ENCODE measurements around the gene PITX3. TPM values are rescaled to one million over a fixed set of nuclear protein-coding genes. Genes with fewer than 3 reads are reported as not detected.

PITX3 gene
- total RNA-seq, 2 donors from 2014 or later = not detected

DNA sequence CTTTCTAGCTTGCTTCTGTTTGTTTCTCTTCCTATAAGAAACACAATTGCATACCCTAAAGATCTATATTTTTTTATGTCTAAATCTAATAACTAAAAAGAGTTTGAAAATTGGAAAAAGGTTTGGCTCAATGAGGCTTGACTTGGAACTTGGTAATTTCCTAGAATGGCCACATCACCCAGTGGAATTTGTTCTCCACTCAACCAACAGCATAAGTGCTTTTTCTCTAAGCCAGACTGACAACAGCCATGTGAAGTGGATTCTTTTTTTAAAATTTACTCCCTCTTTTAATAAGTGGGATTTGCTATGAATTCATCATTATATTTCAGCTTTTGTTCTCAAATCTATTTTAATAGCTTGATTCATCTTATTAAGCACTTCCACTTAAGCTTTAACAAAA, 37.8 kb upstream of the PITX3 start:
- no peak for DNase-seq
- Mint-ChIP-seq H3K4me3 (no peak overlapping the region), H3K4me1 (peaks cover 8% of the 10 kb centered on the region), H3K27ac (no peak overlapping the region), H3K9me3 (no peaks in the 10 kb centered on the region), H3K27me3 (ENCODE audit: insufficient read depth) (no peaks in the 10 kb centered on the region), H3K36me3 (ENCODE audit: low read depth) (peaks cover 10% of the 10 kb centered on the region)
- Histone ChIP-seq H3K27me3 (ENCODE audit: control insufficient read depth, insufficient read depth, low read length, poor library complexity, severe bottlenecking) (no peaks in the 10 kb centered on the region), H3K9me3 (ENCODE audit: control insufficient read depth, low read length) (no peaks in the 10 kb centered on the region), H3K27ac (ENCODE audit: low read depth, low read length) (no peak overlapping the region), H3K4me1 (ENCODE audit: control insufficient read depth, insufficient read depth, low read length) (peaks cover 8% of the 10 kb centered on the region), H3K36me3 (ENCODE audit: control insufficient read depth, insufficient read depth, low read length) (peaks cover 6% of the 10 kb centered on the region), H3K9ac (ENCODE audit: extremely low read depth, low read length, poor library complexity, severe bottlenecking) (no peak overlapping the region), H3K4me3 (ENCODE audit: low read length) (no peak overlapping the region)
- TF ChIP-seq, protein P1, sequence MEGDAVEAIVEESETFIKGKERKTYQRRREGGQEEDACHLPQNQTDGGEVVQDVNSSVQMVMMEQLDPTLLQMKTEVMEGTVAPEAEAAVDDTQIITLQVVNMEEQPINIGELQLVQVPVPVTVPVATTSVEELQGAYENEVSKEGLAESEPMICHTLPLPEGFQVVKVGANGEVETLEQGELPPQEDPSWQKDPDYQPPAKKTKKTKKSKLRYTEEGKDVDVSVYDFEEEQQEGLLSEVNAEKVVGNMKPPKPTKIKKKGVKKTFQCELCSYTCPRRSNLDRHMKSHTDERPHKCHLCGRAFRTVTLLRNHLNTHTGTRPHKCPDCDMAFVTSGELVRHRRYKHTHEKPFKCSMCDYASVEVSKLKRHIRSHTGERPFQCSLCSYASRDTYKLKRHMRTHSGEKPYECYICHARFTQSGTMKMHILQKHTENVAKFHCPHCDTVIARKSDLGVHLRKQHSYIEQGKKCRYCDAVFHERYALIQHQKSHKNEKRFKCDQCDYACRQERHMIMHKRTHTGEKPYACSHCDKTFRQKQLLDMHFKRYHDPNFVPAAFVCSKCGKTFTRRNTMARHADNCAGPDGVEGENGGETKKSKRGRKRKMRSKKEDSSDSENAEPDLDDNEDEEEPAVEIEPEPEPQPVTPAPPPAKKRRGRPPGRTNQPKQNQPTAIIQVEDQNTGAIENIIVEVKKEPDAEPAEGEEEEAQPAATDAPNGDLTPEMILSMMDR (conservative IDR thresholded peaks at IDR 0.05) = no peak

DNA sequence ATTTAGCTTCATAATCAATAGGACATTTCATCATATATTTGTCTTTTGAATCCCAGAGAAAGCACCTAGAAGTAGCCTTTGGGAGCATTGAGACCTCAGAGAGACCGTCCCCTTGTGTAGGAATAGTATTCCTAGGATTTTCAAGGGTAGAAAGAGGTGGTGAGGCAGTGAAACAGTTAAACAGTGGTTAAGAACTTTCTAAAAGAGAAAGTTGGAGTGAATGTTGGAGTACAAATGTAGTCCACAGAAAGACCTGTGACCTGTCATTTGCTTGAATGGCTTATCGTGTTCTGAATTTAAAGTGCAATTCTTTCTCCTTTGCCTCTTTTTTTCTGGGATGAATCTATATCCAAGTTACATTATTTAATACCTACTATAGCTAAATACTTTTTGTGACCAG, 34.0 kb upstream of the PITX3 start:
- Histone ChIP-seq H3K27ac (ENCODE audit: low read depth, low read length) (no peak overlapping the region), H3K4me1 (ENCODE audit: control insufficient read depth, insufficient read depth, low read length) (peaks cover under 1% of the 10 kb centered on the region), H3K36me3 (ENCODE audit: control insufficient read depth, insufficient read depth, low read length) (peaks cover 16% of the 10 kb centered on the region), H3K27me3 (ENCODE audit: control insufficient read depth, insufficient read depth, low read length, poor library complexity, severe bottlenecking) (no peaks in the 10 kb centered on the region), H3K4me3 (ENCODE audit: low read length) (no peak overlapping the region), H3K9ac (ENCODE audit: extremely low read depth, low read length, poor library complexity, severe bottlenecking) (no peak overlapping the region), H3K9me3 (ENCODE audit: control insufficient read depth, low read length) (no peaks in the 10 kb centered on the region)
- 96 to 100% methylated on average over 2 of the region's 2 CpGs for WGBS, 2 experiments (ENCODE audit: insufficient coverage in 1 of 2, insufficient read length in 1 of 2)
- Mint-ChIP-seq H3K4me3 (no peak overlapping the region), H3K27ac (no peak overlapping the region), H3K4me1 (no peaks in the 10 kb centered on the region), H3K27me3 (ENCODE audit: insufficient read depth) (no peaks in the 10 kb centered on the region), H3K9me3 (no peaks in the 10 kb centered on the region), H3K36me3 (ENCODE audit: low read depth) (peaks cover 9% of the 10 kb centered on the region)
- TF ChIP-seq, protein P1 (conservative IDR thresholded peaks at IDR 0.05) = no peak
- no peak for DNase-seq

DNA sequence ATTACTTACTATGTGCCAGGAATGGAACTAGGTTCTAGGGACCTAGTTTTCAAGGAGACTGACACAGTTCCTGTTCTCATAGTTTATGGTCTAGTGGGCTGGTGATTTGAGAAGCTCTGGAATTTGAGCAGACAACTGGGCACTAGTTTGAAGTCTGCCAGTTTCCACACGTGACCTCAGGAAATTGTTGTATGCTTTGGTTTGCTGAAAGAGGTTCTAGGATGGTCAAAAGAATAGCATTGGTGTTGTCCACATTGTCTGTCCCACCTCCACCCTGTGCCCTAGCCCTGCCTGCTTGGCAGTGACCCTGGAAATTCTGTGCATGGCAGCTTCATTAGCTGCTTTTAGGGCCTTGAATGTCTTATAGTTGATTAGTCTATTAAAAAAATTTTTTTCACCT, 32.8 kb upstream of the PITX3 start:
- no peaks in the 10 kb centered on the region for H3K4me1 ChIP-seq (ENCODE audit: control insufficient read depth, insufficient read depth, low read length)
- H3K36me3 Mint-ChIP-seq (ENCODE audit: low read depth) = peaks cover 12% of the 10 kb centered on the region
- H3K36me3 ChIP-seq (ENCODE audit: control insufficient read depth, insufficient read depth, low read length) = peaks cover 16% of the 10 kb centered on the region
- H3K27me3 Mint-ChIP-seq (ENCODE audit: insufficient read depth) = no peaks in the 10 kb centered on the region
- no peak overlapping the region for H3K9ac ChIP-seq (ENCODE audit: extremely low read depth, low read length, poor library complexity, severe bottlenecking)
- H3K27ac ChIP-seq (ENCODE audit: low read depth, low read length) = no peak overlapping the region
- H3K4me3 ChIP-seq (ENCODE audit: low read length) = no peak overlapping the region
- no peaks in the 10 kb centered on the region for H3K27me3 ChIP-seq (ENCODE audit: control insufficient read depth, insufficient read depth, low read length, poor library complexity, severe bottlenecking)
- H3K9me3 Mint-ChIP-seq = no peaks in the 10 kb centered on the region
- TF ChIP-seq, protein P1 (conservative IDR thresholded peaks at IDR 0.05) = no peak
- no peak overlapping the region for H3K27ac Mint-ChIP-seq
- H3K4me1 Mint-ChIP-seq = no peaks in the 10 kb centered on the region
- no peak for DNase-seq
- 100% methylated on average over 1 of the region's 1 CpG for whole genome bisulfite sequencing, 2 experiments (ENCODE audit: insufficient coverage in 1 of 2, insufficient read length in 1 of 2)
- H3K4me3 Mint-ChIP-seq = no peak overlapping the region
- H3K9me3 ChIP-seq (ENCODE audit: control insufficient read depth, low read length) = no peaks in the 10 kb centered on the region
